Suprapubic skin (tissue), 3 donors: ENCODE measurements around the gene ACVR1B.

ENCODE experiments used
- EP300 ChIP-seq: sonication (generic); formaldehyde crosslinking; IDR thresholded peaks from one replicate; pipeline ENCODE4 v1.6.1; 2017; ENCODE audit warnings: antibody characterized with exemption
- TF ChIP-seq, protein P1 (sequence below), 2 donors: fragments of 200-600 bp in 1 of 2; fragments of 450-650 bp in 1 of 2; sonication (generic) in 1 of 2; IDR thresholded peaks; one replicate each; pipeline ENCODE4 v1.5.1; 2016 to 2019; ENCODE audit warnings: antibody characterized with exemption in 2 of 2, mild to moderate bottlenecking in 1 of 2, moderate library complexity in 1 of 2

DNA sequence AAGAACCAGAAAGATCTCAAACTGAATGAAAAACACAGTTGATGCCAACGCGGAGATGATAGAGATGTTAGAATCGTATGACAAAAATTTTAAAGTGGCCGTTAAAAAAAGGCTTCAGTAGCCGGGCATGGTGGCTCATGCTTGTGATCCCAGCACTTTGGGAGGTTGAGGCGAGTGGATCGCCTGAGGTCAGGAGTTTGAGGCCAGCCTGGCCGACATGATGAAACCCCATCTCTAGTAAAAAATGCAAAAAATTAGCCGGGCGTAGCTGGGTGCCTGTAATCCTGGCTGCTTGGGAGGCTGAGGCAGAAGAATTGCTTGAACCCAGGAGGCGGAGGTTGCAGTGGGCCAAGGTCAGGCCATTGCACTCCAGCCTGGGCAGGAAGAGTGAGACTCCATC lies 49.6 kb upstream of the ACVR1B start:
- TF ChIP-seq, protein P1, sequence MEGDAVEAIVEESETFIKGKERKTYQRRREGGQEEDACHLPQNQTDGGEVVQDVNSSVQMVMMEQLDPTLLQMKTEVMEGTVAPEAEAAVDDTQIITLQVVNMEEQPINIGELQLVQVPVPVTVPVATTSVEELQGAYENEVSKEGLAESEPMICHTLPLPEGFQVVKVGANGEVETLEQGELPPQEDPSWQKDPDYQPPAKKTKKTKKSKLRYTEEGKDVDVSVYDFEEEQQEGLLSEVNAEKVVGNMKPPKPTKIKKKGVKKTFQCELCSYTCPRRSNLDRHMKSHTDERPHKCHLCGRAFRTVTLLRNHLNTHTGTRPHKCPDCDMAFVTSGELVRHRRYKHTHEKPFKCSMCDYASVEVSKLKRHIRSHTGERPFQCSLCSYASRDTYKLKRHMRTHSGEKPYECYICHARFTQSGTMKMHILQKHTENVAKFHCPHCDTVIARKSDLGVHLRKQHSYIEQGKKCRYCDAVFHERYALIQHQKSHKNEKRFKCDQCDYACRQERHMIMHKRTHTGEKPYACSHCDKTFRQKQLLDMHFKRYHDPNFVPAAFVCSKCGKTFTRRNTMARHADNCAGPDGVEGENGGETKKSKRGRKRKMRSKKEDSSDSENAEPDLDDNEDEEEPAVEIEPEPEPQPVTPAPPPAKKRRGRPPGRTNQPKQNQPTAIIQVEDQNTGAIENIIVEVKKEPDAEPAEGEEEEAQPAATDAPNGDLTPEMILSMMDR (IDR thresholded peaks at IDR 0.05) = no peak
- TF ChIP-seq EP300 = no peak
